ENCODE results near the gene CRB2.
"Not testable (repeated sequence)": the region's sequence is repeated elsewhere in the genome, so short reads cannot be mapped to it uniquely, and the experiment has no call there.

The CRB2 gene

GRCh38 chr9:123329329-123329955 lies 26.6 kb upstream of the CRB2 start:
- H3K27ac ChIP-seq = no peak overlapping the region
- TF ChIP-seq CTCF (IDR thresholded peaks at IDR 0.05) (no peak), ZFX (IDR thresholded peaks at IDR 0.05; ENCODE audit: borderline replicate concordance) (no peak)

GRCh38 chr9:123331346-123332060 lies 24.5 kb upstream of the CRB2 start:
- TF ChIP-seq ZFX (IDR thresholded peaks at IDR 0.05; ENCODE audit: borderline replicate concordance) (no peak), CTCF (IDR thresholded peaks at IDR 0.05) (no peak)
- H3K27ac ChIP-seq = no peak overlapping the region

GRCh38 chr9:123333058-123333669 lies 22.8 kb upstream of the CRB2 start:
- H3K27ac ChIP-seq = not testable (repeated sequence)

- TF ChIP-seq CTCF (IDR thresholded peaks at IDR 0.05) (no peak), ZFX (IDR thresholded peaks at IDR 0.05; ENCODE audit: borderline replicate concordance) (no peak)
- H3K27ac ChIP-seq = no peak overlapping the region
These were observed 21.4 kb upstream of the CRB2 start for GRCh38 chr9:123334639-123335038.

- no peak overlapping the region for H3K27ac ChIP-seq
- no peak for TF ChIP-seq CTCF (IDR thresholded peaks at IDR 0.05)
- no peak for TF ChIP-seq ZFX (IDR thresholded peaks at IDR 0.05; ENCODE audit: borderline replicate concordance)
These were observed 20.6 kb upstream of the CRB2 start for GRCh38 chr9:123335193-123335985.

- H3K27ac ChIP-seq = no peak overlapping the region
- TF ChIP-seq CTCF (IDR thresholded peaks at IDR 0.05) = no peak
- TF ChIP-seq ZFX (IDR thresholded peaks at IDR 0.05; ENCODE audit: borderline replicate concordance) = no peak
These were observed 20.0 kb upstream of the CRB2 start for GRCh38 chr9:123335986-123336329.

- no peak overlapping the region for H3K27ac ChIP-seq
- TF ChIP-seq CTCF (IDR thresholded peaks at IDR 0.05) = no peak
- TF ChIP-seq ZFX (IDR thresholded peaks at IDR 0.05; ENCODE audit: borderline replicate concordance) = no peak
These were observed 19.5 kb upstream of the CRB2 start for GRCh38 chr9:123336449-123336848.
